GM10266 (cell line): Measurements from ENCODE around the gene SLC22A4.

ENCODE experiments used
- DNase-seq: peaks from one replicate; pipeline ENCODE4 v3.0.0; 2012; ENCODE audit errors: extremely low spot score
- CTCF ChIP-seq: IDR thresholded peaks from 2 replicates; pipeline ENCODE4 v1.5.1; 2012; ENCODE audit warnings: mild to moderate bottlenecking, low read depth; ENCODE audit not compliant: control insufficient read depth, insufficient read depth; ENCODE audit errors: missing control alignments

Gene SLC22A4

GRCh38 chr5:132380741-132381140 is 86.5 kb downstream of the SLC22A4 start:
- no peak for DNase-seq
- TF ChIP-seq CTCF, result no peak

GRCh38 chr5:132381614-132382013 is 87.4 kb downstream of the SLC22A4 start:
- no peak for DNase-seq

GRCh38 chr5:132383261-132383660 is 89.1 kb downstream of the SLC22A4 start:
- DNase-seq, result no peak
- TF ChIP-seq CTCF, result no peak

More at GRCh38 chr5:132381614-132382013, 87.4 kb downstream of the SLC22A4 start:
- TF ChIP-seq CTCF, result no peak

GRCh38 chr5:132383984-132384383 is 89.8 kb downstream of the SLC22A4 start:
- DNase-seq, result no peak
- TF ChIP-seq CTCF, result no peak

GRCh38 chr5:132384506-132385050 is 90.4 kb downstream of the SLC22A4 start:
- TF ChIP-seq CTCF, result no peak
- no peak for DNase-seq

- TF ChIP-seq CTCF, result peak; percentile 70
- peak; percentile 66 for DNase-seq
Observed at GRCh38 chr5:132385326-132386105, 91.3 kb downstream of the SLC22A4 start.

- peak; percentile 79 for DNase-seq
- peak; percentile 90 for TF ChIP-seq CTCF
Observed at GRCh38 chr5:132386644-132387286, 92.6 kb downstream of the SLC22A4 start.
